K562 (cell line): Measurements from ENCODE around the gene CSNK1D. TPM values are rescaled to one million over a fixed set of nuclear protein-coding genes. Genes with fewer than 3 reads are reported as not detected.

Experiments used
- BMI1 ChIP-seq: fragments of 150-350 bp; IDR thresholded peaks from 2 replicates; pipeline ENCODE4 v1.6.1; 2014; ENCODE audit warnings: low read length
- CBX2 ChIP-seq: fragments of 200-600 bp; sonication (generic); IDR thresholded peaks from one replicate; pipeline ENCODE4 v1.6.1; 2012; ENCODE audit warnings: mild to moderate bottlenecking, low read length, inconsistent platforms; ENCODE audit not compliant: insufficient read depth, poor library complexity, severe bottlenecking
- CHD4 ChIP-seq: fragments of 200-600 bp; sonication (generic); IDR thresholded peaks from 3 replicates; pipeline ENCODE4 v1.6.1; 2012; ENCODE audit warnings: low read depth, mild to moderate bottlenecking, mixed read lengths, low read length, inconsistent platforms; ENCODE audit not compliant: insufficient read depth, insufficient replicate concordance, poor library complexity, severe bottlenecking
- CREB1 ChIP-seq, 2 experiments: sonication (generic) in 1 of 2; formaldehyde crosslinking in 1 of 2; IDR thresholded peaks; 2 replicates each; pipeline versions ENCODE4 v1.6.1 to v1.8.0; 2012 to 2022; ENCODE audit warnings: inconsistent platforms in 1 of 2, mild to moderate bottlenecking in 1 of 2, missing genetic modification reagents in 1 of 2, moderate library complexity in 1 of 2
- FOS ChIP-seq: IDR thresholded peaks from 3 replicates; pipeline ENCODE4 v1.6.1; 2011; ENCODE audit not compliant: insufficient read length; ENCODE audit errors: extremely low read depth
- HNRNPL ChIP-seq: fragments of 200-400 bp; formaldehyde crosslinking; IDR thresholded peaks from 2 replicates; pipeline ENCODE4 v1.6.1; 2017; ENCODE audit warnings: low read depth, mild to moderate bottlenecking, low read length
- KDM4B ChIP-seq, 2 experiments: fragments of 450-650 bp in 1 of 2; sonication (generic) in 1 of 2; IDR thresholded peaks; 2 replicates each; pipeline ENCODE4 v1.6.1; 2016 to 2017; ENCODE audit warnings: borderline replicate concordance in 2 of 2, antibody characterized with exemption in 1 of 2, low read depth in 1 of 2, mild to moderate bottlenecking in 1 of 2
- KLF6 ChIP-seq: fragments of 250-450 bp; sonication (Bioruptor Pico); IDR thresholded peaks from 2 replicates; pipeline ENCODE4 v1.4.0; 2020; ENCODE audit warnings: mild to moderate bottlenecking, moderate library complexity, borderline replicate concordance
- L3MBTL2 ChIP-seq: fragments of 450-650 bp; IDR thresholded peaks from 2 replicates; pipeline ENCODE4 v1.6.1; 2016; ENCODE audit warnings: mild to moderate bottlenecking, moderate library complexity
- MYBL2 ChIP-seq, 2 experiments: fragments of 450-650 bp in 1 of 2; sonication (generic) in 1 of 2; formaldehyde crosslinking in 1 of 2; IDR thresholded peaks; 2 replicates each; pipeline versions ENCODE4 v1.6.1 to v1.8.1; 2017 to 2022; ENCODE audit warnings: borderline replicate concordance in 1 of 2, inconsistent platforms in 1 of 2, low read depth in 1 of 2, mild to moderate bottlenecking in 1 of 2, missing genetic modification reagents in 1 of 2, moderate library complexity in 1 of 2
- NCOA4 ChIP-seq: fragments of 450-650 bp; IDR thresholded peaks from 2 replicates; pipeline ENCODE4 v1.6.1; 2018; ENCODE audit warnings: mild to moderate bottlenecking; ENCODE audit not compliant: partially characterized antibody
- PHF21A ChIP-seq: fragments of 450-650 bp; IDR thresholded peaks from 2 replicates; pipeline ENCODE4 v1.6.1; 2017; ENCODE audit warnings: low read depth, borderline replicate concordance
- SP1 ChIP-seq: sonication (generic); formaldehyde crosslinking; IDR thresholded peaks from 2 replicates; pipeline ENCODE4 v1.8.1; 2022; ENCODE audit warnings: mild to moderate bottlenecking, missing genetic modification reagents
- TCF3 ChIP-seq: sonication (generic); formaldehyde crosslinking; IDR thresholded peaks from 2 replicates; pipeline ENCODE4 v1.4.0; 2020; ENCODE audit warnings: mild to moderate bottlenecking, missing genetic modification reagents
- ZBTB17 ChIP-seq: fragments of 450-650 bp; formaldehyde crosslinking; IDR thresholded peaks from 2 replicates; pipeline ENCODE4 v1.4.0; 2020; ENCODE audit warnings: mild to moderate bottlenecking
- ZNF239 ChIP-seq: fragments of 250-450 bp; sonication (Bioruptor Pico); IDR thresholded peaks from 2 replicates; pipeline ENCODE4 v1.4.0; 2020; ENCODE audit warnings: mild to moderate bottlenecking
- ZNF347 ChIP-seq: fragments of 450-650 bp; formaldehyde crosslinking; IDR thresholded peaks from 2 replicates; pipeline ENCODE4 v1.4.0; 2020; ENCODE audit warnings: low read depth, mild to moderate bottlenecking, moderate library complexity
- ZNF766 ChIP-seq: fragments of 200-800 bp; sonication (Bioruptor generic); conservative IDR thresholded peaks from 2 replicates; pipeline ENCODE4 v1.6.1; 2016; ENCODE audit warnings: missing genetic modification characterization, missing compliant biosample characterization
- polyA plus RNA-seq, 8 experiments: library from polyadenylated mRNA; depleted of rRNA in 4 of 8; stranded (reverse) in 5 of 8; unstranded in 3 of 8; fragments of >200 nt; fragmentation: Nextera tagmentation in 2 of 8; fragmentation: Illumina TruSeq in 1 of 8; extraction: Ambion mirVana in 2 of 8; extraction: Trizol in 1 of 8; gene quantifications; 2 replicates each; pipeline versions ENCODE4 v1.2.1 to v1.2.3, GENCODE V29; 2011 to 2014; ENCODE audit warnings: inconsistent platforms in 1 of 8, missing spikeins in 1 of 8
- total RNA-seq, 7 experiments: library from RNA; depleted of rRNA in 6 of 7; stranded (reverse); fragments of >200 nt in 6 of 7; fragmentation: Illumina TruSeq in 2 of 7; extraction: Trizol in 2 of 7; gene quantifications; 2 replicates each; pipeline versions ENCODE4 v1.2.1 to v1.2.3, GENCODE V29; 2011 to 2021; ENCODE audit warnings: low replicate concordance in 1 of 7
- TF ChIP-seq, protein P1 (sequence below): sonication (generic); formaldehyde crosslinking; IDR thresholded peaks from 2 replicates; pipeline ENCODE4 v1.8.0; 2022; ENCODE audit warnings: missing genetic modification reagents, mild to moderate bottlenecking, borderline replicate concordance
- TF ChIP-seq, protein P2 (sequence below), 3 experiments: IDR thresholded peaks in 2 of 3; conservative IDR thresholded peaks in 1 of 3; 2 replicates each; pipeline ENCODE4 v1.5.1; 2011 to 2012; ENCODE audit warnings: low read length in 3 of 3, mild to moderate bottlenecking in 3 of 3, control low read depth in 2 of 3, improper control_type of control experiment in 1 of 3, inconsistent platforms in 1 of 3, low read depth in 1 of 3, mixed read lengths in 1 of 3, moderate library complexity in 1 of 3; ENCODE audit not compliant: insufficient read depth in 2 of 3
- TF ChIP-seq, protein P3 (sequence below): sonication (generic); formaldehyde crosslinking; IDR thresholded peaks from 2 replicates; pipeline ENCODE4 v1.8.0; 2022; ENCODE audit warnings: missing genetic modification reagents, mild to moderate bottlenecking, borderline replicate concordance

The CSNK1D gene
- total and polyA plus RNA-seq, 9 of the 15 experiments (the other 6 are each of a cell fraction or from before 2014, with no cell fraction given): 6.5 to 133 (median 41.3) TPM

DNA sequence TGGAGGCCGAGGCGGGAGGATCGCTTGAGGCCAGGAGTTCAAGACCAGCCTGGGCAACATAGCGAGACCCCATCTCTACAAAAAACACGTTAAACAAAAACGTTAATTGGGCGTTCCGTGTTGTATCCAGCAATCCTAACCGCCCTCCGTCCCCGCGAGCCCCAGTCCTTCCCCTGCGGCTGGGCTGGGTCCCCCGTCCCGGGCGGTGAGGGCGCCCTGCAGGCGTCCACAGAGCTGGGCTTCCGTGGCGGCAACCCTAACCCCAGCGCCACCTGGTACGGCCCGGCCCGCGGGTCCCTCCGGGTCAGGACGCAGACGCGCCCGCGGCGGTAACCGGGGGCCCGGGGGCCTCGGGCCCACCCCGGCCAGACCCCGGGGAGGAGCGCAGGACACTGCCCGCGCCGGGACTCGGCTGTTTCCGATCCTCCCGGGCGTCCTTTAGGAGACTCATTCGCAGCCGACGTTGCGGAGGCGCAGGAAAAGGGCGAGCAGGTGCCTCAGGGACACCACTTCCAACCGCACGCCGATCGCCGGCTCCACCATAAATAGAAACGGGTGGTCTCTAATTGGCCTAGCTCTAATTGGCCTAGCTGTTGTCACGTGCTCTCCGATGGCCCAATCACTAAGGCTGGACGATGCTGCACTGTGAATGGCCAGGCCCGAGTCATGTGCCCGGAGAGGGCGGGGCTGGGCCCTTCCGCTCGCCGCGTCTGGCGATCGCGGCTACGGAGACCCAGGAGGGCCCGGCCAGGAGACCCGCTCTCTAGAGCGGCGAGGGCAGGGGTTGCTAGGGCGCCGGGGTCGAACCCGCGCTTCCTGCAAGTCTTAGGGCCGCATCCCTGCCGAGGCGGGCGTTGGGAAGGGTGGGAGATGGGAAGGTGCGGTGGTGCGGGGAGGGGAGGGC, 19.0 kb upstream of the CSNK1D start (continued):
- TF ChIP-seq, protein P1, sequence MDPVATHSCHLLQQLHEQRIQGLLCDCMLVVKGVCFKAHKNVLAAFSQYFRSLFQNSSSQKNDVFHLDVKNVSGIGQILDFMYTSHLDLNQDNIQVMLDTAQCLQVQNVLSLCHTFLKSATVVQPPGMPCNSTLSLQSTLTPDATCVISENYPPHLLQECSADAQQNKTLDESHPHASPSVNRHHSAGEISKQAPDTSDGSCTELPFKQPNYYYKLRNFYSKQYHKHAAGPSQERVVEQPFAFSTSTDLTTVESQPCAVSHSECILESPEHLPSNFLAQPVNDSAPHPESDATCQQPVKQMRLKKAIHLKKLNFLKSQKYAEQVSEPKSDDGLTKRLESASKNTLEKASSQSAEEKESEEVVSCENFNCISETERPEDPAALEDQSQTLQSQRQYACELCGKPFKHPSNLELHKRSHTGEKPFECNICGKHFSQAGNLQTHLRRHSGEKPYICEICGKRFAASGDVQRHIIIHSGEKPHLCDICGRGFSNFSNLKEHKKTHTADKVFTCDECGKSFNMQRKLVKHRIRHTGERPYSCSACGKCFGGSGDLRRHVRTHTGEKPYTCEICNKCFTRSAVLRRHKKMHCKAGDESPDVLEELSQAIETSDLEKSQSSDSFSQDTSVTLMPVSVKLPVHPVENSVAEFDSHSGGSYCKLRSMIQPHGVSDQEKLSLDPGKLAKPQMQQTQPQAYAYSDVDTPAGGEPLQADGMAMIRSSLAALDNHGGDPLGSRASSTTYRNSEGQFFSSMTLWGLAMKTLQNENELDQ: no peak
- peak; percentile 22; the same call in 1 of the 2 replicates for TF ChIP-seq PHF21A
- peak; percentile 66; the same call in 1 of the 2 replicates for TF ChIP-seq ZBTB17 (CRISPR knock-in tag)
- TF ChIP-seq FOS: peak; percentile 91
- peak; percentile 84; the same call in 1 of the 2 replicates for TF ChIP-seq SP1
- 0 out of 2 replicates have a peak, but pooled peaks have one; percentile 54 for TF ChIP-seq ZNF766 (CRISPR knock-in tag)
- TF ChIP-seq CREB1 (IDR thresholded peaks at IDR 0.05): no peak
- TF ChIP-seq CREB1 (CRISPR knock-in tag; IDR thresholded peaks at IDR 0.05): 0 out of 2 replicates have a peak, but pooled peaks have one; percentile 50
- no peak for TF ChIP-seq ZNF347
- TF ChIP-seq, protein P2, sequence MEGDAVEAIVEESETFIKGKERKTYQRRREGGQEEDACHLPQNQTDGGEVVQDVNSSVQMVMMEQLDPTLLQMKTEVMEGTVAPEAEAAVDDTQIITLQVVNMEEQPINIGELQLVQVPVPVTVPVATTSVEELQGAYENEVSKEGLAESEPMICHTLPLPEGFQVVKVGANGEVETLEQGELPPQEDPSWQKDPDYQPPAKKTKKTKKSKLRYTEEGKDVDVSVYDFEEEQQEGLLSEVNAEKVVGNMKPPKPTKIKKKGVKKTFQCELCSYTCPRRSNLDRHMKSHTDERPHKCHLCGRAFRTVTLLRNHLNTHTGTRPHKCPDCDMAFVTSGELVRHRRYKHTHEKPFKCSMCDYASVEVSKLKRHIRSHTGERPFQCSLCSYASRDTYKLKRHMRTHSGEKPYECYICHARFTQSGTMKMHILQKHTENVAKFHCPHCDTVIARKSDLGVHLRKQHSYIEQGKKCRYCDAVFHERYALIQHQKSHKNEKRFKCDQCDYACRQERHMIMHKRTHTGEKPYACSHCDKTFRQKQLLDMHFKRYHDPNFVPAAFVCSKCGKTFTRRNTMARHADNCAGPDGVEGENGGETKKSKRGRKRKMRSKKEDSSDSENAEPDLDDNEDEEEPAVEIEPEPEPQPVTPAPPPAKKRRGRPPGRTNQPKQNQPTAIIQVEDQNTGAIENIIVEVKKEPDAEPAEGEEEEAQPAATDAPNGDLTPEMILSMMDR (IDR thresholded peaks at IDR 0.05 in 2 of 3, conservative IDR thresholded peaks at IDR 0.05 in 1 of 3; ENCODE audit: insufficient read depth in 2 of 3, low read depth in 1 of 3, low read length in 3 of 3): no peak
- no peak; the same call in 1 of the 2 replicates for TF ChIP-seq TCF3 (CRISPR knock-in tag)
- no peak for TF ChIP-seq NCOA4
- no peak for TF ChIP-seq CBX2
- TF ChIP-seq MYBL2 (IDR thresholded peaks at IDR 0.05; ENCODE audit: low read depth): no peak
- no peak for TF ChIP-seq MYBL2 (CRISPR knock-in tag; IDR thresholded peaks at IDR 0.05; ENCODE audit: borderline replicate concordance)
- TF ChIP-seq KDM4B (IDR thresholded peaks at IDR 0.05; ENCODE audit: borderline replicate concordance in 2 of 2, low read depth in 1 of 2): no peak; a peak in 1 of 4 replicates
- TF ChIP-seq L3MBTL2: peak; percentile 86
- no peak for TF ChIP-seq BMI1
- TF ChIP-seq KLF6: no peak; the same call in 1 of the 2 replicates
- no peak for TF ChIP-seq HNRNPL
- no peak for TF ChIP-seq ZNF239 (CRISPR knock-in tag)
- TF ChIP-seq, protein P3, sequence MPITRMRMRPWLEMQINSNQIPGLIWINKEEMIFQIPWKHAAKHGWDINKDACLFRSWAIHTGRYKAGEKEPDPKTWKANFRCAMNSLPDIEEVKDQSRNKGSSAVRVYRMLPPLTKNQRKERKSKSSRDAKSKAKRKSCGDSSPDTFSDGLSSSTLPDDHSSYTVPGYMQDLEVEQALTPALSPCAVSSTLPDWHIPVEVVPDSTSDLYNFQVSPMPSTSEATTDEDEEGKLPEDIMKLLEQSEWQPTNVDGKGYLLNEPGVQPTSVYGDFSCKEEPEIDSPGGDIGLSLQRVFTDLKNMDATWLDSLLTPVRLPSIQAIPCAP: no peak
- TF ChIP-seq CHD4: peak; percentile 21
